Lung microvascular endothelial cell (primary cell): ENCODE data around the gene SCUBE1. TPM values are rescaled to one million over a fixed set of nuclear protein-coding genes. Genes with fewer than 3 reads are reported as not detected.

ENCODE experiments used
- DNase-seq, 2 donors: peaks; one replicate each; pipeline versions ENCODE4 v3.0.0 to v3.0.0-alpha.2; 2010; ENCODE audit warnings: low read depth in 2 of 2
- total RNA-seq: library from RNA; depleted of rRNA; stranded (reverse); fragments of >200 nt; gene quantifications from 2 replicates; pipeline ENCODE4 v1.2.1, GENCODE V29; 2014

SCUBE1 gene
- total RNA-seq, 1 donor from 2014 or later = 0.20 TPM

DNA sequence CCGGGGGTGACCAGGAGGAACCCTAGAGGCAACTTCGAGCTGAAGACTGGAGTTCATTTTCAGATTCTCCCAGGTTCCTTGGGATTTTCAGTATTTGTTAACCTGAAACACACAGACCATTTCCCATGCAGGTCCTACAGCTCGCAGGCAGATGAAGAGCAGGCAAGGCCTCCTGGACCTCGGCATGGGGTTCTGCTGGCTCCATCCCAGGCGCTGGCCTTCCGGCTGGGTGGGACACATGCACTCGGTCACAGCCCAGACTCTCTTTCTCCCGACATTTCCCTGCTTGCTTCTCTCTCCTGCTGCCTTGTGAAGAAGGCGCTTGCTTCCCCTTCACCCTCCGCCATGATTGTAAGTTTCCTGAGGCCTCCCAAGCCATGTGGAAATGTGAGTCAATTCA, 140.8 kb downstream of the SCUBE1 start:
- no peak for DNase-seq

DNA sequence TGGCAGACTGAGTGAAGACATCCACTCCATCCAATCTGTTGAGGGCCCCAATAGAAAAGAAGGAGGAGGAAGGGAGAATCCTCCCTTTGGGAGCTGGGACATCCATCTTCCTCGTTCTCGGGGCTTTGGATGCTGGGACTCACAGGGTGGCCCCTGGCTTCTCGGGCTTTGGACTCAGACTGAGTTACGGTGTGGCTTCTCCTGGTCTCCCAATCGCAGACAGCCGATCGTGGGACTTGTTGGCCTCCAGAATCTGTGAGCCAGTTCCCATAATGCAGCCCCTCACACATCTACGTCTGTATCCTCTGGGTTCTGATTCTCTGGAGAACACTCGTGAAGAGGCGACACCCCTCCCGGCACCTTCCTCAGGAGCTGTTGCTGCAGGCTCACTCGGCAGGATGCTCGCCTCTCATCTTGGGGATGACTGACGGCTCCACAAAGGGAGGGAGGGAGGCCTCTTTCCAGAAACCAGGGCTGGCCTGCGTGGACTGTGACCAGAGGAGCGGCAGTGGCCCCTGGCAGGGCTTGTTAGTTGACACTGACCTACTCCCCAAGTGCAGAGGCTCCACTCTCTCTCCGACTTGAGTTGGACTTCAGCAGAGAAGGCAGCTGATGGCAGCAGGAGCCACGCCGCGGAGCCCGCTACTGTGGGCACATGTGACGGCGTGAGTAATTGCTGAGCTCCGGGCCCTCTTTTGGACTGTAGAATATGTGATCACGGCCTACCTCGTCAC, 141.5 kb downstream of the SCUBE1 start:
- DNase-seq = no peak

DNA sequence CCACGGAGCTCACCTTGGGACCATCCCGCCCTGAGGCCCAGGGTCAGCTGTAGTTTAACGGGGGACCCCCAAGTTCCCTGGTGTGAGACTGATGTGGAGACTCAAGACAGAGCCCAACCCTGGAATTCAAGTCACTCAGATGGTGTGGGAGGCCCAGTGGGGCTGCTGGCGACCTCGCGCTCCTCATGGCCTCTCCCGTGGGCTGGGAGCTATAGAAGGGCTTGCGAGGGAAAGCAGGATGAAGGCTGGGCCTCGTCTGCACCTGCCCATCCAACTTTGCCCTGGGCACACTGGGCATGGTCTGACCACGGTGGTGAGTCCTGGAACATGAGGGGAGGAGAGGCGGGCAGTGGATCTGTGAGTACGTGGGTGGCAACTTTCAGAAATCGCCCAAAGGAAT, 142.6 kb downstream of the SCUBE1 start:
- DNase-seq = no peak

DNA sequence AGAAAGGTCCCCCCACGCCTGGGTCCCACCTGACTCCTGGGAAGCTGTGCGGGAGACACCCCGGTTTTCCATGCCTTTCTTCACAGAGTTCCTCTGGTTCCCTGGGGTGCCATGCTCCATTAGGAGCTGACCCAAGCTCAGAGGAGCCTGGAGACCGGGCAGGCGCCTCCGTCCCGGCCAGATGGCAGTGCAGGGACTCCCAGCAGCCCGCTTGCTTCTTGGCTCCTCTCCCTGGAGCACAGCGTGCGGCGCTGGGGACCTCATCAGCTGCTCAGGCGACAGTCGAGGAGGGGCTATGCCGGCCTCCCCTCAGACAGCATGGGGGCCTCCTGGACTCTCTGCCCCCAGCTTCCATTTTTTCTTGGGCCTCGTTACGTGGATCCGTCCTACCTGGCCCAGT, 143.1 kb downstream of the SCUBE1 start:
- DNase-seq = no peak

DNA sequence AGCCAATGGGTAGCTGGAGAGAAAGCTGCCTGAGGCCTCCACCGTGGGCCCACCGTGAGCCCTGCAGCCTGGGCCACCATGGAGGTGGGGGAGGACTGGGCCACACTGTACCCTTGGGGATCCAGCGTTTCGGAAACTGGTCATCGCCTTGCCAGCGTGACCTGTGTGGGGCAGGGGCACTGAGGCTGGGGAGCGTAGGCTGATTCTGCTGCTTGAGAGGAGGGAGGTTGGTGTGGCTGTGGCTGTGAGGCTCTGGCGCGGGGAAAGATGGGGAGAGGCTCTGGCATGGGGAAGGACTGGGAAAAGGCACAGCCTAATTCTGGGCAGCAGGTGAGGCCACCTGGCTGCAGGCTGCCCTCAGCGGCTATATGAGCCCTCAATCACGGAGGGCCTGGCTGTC, 143.6 kb downstream of the SCUBE1 start:
- DNase-seq = no peak

DNA sequence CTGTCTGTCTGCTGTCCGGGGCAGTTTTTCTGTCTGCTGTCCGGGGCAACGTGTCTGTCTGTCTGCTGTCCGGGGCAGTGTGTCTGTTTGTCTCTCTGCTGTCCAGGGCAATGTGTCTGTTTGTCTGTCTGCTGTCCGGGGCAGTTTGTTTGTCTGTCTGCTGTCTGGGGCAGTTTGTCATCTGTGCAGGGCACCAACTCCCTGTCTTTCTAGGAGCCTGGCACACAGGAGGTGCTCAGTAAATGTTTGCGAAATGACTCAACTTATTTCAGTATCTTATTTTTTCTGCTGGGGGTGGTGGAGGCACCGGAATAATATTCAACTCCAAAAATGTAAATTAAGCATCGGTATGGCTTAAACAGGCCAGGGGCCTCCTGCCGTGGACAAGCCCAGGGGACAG, 144.2 kb downstream of the SCUBE1 start:
- no peak for DNase-seq

DNA sequence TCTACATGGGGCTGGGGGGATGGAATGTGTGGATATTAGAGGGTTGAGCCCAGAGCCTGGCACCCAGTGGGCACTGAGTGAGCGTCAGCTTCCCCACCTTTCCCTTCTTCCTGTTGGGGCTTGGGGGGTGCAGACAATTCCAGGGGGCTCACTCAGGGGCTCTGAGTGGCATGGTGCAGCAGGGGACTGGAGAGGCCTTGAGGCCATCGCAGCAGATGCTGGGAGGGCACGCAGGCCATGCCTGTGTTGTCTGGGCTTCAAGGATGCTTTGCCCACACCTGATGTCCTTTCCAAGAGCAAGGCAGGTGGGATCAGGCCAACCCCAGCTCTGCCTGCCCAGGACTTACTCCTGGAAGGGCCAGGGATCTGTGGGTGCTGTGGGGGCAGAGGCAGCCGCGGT, 145.0 kb downstream of the SCUBE1 start:
- DNase-seq = no peak

DNA sequence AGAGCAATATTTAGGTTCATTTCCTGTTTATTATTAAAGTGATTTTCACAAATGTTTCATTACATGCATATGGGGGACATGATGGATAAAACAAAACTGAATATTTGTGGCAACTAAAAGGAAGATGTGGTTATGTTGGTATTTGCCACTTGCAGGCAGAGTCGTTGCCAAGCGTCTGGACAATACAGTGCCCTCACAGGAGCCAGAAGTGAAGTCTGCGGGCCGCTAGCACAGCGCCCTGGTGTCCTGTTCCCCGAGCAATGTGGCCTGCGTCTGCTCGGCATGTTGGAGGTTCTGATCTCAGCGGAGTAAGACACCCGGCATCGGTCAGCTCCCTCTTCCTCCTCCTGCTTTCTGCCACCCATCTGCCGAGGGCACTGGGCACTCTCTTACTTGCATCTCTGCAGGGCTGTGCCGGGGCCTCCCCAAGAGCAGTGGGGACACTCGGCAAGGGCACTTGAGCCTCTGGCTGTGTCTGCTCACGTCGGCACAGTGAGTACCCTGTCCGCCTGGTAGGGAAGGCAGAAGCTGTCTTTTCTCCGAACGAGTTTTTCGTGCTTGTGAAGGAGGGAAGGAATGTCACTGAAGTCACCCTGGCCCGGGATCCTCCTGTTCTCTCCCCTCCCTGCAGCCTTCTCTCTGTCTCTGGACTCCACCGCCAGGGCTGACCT, 145.8 kb downstream of the SCUBE1 start:
- no peak for DNase-seq

DNA sequence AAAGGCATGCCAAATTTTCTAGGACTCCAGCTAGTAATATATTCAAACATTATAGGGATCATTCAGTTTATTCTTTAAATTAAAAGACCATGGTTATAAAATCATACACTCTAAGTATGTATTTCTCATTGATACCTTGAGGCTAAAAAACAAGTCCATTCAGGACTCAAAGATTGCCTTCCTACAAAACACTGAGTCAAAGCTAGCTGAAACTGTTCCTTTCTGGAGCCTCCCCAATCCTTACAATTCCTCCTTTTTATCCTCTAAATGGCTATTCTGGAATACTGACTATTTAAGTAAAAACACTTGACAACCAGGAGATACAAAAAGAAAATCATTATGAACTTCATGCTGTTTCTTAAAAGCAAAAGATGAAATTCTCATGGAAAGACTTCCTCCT, 151.3 kb downstream of the SCUBE1 start:
- DNase-seq = no peak

DNA sequence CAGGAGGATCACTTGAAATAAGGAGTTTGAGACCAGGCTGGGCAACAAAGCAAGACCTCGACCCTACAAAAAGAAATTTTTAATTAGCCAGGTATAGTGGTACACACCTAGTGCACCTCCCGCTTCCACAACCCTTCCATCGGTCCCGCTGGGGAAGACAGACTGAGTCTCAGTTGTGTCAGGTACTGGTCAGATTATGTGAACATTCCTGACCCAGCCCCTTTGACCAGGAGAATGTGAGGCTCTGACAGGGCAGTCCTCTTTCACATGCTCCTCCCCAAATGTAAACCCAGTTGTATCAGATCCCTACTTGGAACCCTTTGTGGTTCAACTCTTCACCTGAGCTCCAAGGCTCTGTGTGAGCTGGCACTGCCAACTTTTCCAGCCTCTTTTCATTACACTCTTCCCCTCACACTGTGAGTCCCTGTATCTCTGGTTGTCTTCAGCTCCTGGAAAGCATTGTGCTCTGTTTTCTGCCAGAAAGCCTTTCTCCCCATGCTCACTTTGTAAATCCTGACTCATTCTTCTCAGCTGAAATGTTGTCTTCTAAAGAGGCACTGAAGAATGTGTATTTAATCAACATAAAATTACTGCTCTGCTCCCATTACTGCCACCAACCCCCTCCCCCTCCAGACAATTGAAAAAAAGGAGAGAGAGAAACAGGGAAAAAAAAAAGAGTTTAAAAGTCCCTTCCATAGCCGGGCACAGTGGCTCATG, 154.2 kb downstream of the SCUBE1 start:
- no peak for DNase-seq

DNA sequence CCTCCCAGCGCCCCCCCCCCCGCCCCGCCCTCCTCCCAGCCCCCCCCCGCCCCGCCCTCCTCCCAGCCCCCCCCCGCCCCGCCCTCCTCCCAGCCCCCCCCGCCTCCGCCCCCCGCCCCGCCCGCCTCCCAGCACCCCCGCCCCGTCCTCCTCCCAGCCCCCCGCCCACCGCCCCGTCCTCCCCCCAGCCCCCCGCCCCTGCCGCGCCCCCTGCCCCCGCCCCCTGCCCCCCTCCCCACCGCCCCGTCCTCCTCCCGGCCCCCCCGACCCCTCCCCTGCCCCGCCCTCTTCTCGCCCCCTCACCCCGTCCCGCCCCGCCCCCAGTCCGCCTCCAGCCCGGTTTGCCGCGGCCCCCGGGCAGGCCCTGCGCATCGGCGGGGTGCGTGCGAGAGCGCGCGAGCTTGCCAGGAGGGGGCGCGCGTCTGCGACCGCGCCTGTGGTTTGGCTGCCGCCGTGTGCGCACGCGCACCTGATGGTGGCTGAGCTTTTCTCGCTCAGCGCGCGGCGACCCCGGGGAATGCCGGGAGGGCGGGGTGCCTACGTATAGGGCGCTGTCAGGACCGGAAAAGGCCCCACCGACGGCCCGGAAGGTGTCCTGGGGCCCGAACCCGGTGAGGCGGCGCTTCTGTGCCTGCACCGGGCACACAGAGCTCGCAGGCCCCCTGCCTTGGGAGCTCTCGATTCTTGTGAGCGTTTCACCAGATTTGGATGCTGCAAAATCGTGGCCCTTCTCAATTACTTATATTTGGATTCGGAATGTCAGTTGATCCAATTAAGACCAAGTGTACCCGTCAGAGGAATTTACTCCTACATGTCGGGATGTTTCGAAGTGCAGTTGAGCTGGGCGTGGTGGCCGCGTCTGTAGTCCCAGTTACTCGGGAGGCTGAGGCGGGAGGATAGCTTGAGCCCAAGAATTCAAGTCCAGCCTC, 155.7 kb downstream of the SCUBE1 start:
- peak; percentile 93 to 96 for DNase-seq

DNA sequence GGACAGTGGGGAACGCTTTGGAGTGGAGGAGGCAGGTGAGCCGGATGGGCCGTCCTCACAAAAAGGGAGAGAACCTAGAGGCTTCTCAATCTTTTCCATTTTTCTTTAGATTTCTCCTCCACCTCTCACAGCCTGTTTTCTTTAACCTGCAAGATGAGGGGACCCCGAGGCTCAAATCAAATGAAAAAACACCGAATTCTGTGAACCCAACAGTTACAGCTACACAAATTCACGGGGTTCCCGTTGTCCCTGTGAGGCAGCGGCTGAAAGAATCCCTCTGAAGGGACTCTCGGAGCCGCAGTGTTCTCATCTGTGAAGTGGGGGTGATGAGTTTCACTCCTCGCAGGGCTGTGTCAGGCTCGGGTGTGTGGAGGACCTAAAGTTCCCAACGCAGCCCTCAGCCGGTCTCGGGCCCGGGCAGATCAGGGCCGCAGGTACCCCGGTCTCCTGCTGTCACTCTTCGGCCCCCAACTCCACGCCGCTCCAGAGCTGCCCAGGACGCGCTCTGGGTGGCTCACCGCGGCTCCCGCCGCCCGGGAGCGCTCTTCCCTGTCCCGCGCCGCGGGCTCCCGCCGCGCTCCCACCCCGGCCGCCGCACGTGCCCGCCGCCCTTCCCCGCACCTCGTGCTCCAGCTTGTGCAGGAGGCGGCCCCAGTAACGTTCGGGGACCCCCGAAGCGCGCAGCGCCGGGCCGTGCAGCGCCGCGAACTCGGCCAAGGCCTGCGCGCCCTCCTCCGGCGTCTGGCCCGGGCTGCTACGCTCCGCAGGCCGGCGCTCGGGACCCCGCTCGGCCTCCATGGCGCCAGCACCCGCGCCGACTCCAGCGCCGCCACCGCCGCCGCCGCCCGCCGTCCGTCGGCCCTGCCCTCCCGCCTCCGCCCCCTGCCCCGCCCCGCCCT, 156.7 kb downstream of the SCUBE1 start, which contains the start of gene TTLL12:
Gene TTLL12 (minus strand): TSS at position 863 of the 899 bp plus-strand sequence. CDS start 65 bp downstream, at position 798.
- peak; percentile 62 to 77 for DNase-seq

DNA sequence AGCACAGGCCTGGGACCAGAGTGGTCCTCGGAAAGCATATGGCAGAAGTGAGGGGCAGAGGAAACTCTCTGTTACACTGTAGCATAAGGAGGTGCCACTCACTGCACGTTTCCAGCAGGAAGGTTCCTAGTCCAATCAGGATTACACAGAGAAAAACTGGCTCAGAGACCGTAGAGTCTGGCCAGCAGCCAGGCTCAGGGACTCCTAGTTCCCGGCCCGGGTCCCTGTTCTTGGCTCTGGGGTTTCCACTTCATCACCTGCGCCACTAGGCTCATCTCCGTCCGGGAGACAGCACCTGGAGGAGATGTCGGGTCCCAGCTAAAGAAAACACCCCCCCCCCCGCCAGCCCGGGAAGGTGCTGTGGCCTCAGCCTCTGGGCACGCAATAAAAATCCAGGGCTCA, 157.3 kb downstream of the SCUBE1 start:
- peak; percentile 48 to 67 for DNase-seq

DNA sequence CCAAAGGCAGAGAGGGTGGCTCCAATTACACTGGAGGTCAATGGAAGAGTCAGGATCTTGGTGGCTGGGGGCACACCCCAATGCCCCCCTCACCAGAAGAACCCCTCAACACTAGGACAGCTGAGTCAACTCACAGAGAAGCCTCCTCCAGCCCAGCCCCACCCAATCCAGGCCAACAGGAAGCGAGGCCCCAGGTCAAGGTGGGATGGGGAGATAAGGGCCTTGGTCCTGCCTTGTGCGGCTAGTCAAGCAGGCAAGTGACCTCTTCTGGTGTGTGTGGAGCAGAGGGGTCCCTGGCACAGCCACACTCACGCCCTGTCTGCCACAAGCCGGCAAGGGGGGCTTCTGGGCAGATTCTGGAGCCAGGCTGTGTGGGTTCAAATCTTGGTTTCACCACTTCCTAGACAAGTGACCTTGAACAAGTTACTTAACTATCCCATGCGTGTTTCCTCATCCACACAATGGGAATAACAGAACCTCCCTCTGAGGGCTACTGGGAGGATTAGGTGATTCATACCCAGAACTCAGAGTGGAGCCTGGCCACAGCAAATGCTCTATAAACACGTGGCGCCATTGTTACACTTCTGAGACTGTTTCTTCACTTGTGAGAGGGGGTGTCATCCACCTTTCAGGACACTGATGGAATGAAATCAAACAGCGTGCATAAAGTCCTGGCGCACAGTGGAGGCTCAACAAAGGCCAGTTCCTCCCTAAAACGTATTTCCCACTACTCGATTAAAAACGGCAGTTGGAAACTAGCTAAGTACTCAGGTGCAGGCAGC, 159.5 kb downstream of the SCUBE1 start:
- DNase-seq = peak; percentile 28 to 93

DNA sequence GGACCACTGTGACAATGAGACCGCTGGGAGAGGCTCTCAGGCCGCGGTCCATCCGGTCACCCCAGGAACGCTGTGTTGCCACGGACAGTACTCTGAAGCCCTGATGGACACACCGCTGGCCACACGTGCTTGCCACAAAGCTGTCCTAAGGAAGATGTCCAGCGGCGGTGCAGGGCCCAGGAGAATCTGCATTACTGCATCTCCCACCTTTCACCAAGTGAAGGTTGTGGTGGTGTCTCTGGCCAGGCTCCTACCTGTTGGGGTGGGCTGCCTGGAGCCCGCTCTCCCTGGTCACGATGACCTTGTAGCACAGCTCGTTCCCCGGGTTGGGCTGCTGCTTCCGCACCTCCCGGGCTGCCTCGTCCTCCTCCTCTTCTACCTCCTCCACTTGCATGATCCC, 160.4 kb downstream of the SCUBE1 start:
- no peak for DNase-seq

DNA sequence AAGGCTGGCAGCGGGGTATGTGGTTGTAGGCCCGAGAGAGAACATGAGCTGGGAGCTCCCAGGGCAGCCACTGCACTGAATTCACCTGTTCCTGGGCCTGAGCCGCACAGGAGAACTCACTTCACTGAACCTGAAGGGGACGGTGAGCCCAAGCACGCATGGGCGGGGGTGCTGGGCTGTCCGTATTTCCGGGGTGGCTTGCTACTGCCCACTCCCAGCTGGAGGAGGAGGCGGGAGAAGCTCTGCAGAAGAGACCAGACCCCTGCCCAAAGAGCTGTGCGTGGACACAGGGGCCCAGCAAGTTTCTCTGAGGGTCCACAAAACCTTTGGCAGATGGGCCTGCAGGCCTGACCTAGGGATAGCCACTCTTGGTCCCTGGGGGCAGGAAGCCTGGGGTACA, 161.1 kb downstream of the SCUBE1 start:
- no peak for DNase-seq

DNA sequence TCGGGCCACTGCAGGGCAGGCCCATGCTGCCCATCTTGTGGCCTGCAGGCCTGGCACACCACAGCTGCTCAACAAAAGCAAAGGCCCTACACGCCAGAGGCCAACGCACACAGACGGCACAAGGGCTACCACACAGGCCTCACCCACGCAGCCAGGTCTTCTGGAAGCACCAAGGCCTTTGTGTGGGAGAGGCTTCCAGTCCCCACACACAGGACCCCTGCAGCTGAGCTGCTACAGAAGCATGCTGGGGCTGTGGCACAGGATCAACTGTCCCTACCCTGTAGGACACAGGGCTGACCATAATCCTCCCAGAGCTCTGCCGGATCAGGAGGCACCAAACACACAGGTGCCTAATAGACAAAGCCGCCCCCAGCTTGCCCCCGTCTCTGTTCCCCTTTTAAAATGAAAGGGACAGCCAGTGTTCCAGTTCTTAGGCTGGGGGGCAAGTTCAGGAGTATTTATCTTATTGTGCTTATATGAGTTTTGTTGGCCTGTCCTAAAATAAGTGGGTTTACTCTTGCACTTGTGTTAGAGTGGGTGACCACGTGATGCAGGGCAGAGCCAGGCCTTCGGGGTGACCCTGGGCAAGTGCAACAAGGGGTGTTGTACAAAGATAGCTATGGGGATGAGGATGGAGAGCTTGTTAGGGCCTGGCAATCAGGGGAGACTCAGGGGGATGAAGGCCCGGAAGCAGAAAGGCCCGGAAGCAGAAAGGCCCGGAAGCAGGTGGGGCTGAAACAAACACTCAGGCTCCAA, 161.7 kb downstream of the SCUBE1 start:
- no peak for DNase-seq

DNA sequence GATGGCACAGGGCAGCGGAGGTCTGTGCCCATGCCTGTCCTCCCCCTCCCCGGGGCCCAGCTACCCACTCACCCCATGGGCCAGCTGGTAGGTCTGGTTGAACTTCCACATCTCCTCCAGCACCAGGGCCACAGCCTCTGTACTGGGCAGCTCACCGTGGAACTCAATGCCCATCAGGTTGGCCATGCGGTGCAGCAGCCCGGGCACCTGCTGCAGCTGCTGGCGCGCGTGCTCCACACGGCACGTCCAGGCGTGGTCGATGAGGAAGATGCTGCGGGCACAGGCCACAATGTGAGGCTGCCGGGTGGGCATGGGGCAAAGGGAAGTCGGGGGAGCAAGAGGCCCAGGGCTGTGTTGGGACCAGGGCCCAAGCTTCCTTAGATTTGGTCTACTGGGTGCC, 162.5 kb downstream of the SCUBE1 start:
- no peak for DNase-seq

DNA sequence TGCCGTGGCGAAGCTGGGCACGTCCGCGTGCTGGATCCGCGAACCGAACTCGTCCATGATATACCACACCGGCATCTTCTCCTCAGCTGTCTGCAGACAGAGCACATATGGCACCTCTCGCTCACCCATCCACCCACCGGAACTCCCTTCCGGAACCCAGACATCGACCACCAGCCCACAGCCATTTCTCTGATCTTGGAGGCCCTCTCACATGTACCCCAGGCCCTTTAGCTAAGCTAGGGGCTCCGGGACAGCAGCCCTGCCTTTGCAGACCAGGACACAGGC, 163.3 kb downstream of the SCUBE1 start:
- DNase-seq = no peak
